Common myeloid progenitor, CD34-positive (primary cell): Measurements from ENCODE around the gene TTC7B.

Experiments used
- CTCF ChIA-PET: fragments of 350-600 bp; sonication (Branson Sonifier 250); formaldehyde crosslinking; loops from one replicate; lab custom pipeline; 2021; ENCODE audit warnings: antibody characterized with exemption; lab: Charles Lee
- POLR2A ChIA-PET: fragments of 350-600 bp; sonication (Branson Sonifier 250); formaldehyde crosslinking; loops from one replicate; lab custom pipeline; 2021; ENCODE audit warnings: antibody characterized with exemption; lab: Charles Lee
- DNase-seq, 3 donors: peaks; one replicate each; pipeline versions ENCODE4 v3.0.0 to v3.0.0-alpha.2; 2013
- H3K27ac ChIP-seq, 2 experiments: 1 replicate in 1 of 2; 2 replicates in 1 of 2; pipeline ENCODE4 v1.7.0; 2013; ENCODE audit warnings: inconsistent platforms in 2 of 2, low read length in 2 of 2, mild to moderate bottlenecking in 2 of 2, low read depth in 1 of 2, moderate library complexity in 1 of 2; ENCODE audit not compliant: severe bottlenecking in 2 of 2, insufficient read depth in 1 of 2, poor library complexity in 1 of 2
- H3K27me3 ChIP-seq, 5 experiments: replicated peaks in 2 of 5; 1 replicate in 3 of 5; 2 replicates in 2 of 5; pipeline versions ENCODE4 v1.6.1 to v1.7.0; 2013; ENCODE audit warnings: low read length in 4 of 5, mild to moderate bottlenecking in 2 of 5, moderate library complexity in 2 of 5, inconsistent platforms in 1 of 5; ENCODE audit not compliant: insufficient read depth in 5 of 5, control insufficient read depth in 4 of 5
- H3K36me3 ChIP-seq, 4 experiments: 1 replicate in 2 of 4; 2 replicates in 2 of 4; pipeline versions ENCODE4 v1.6.1 to v1.7.0; 2013; ENCODE audit warnings: low read length in 3 of 4, control low read depth in 1 of 4, mild to moderate bottlenecking in 1 of 4; ENCODE audit not compliant: control insufficient read depth in 4 of 4, insufficient read depth in 4 of 4
- H3K4me1 ChIP-seq, 4 experiments: 1 replicate in 3 of 4; 2 replicates in 1 of 4; pipeline versions ENCODE4 v1.6.1 to v1.7.1; 2013; ENCODE audit warnings: low read length in 3 of 4, mild to moderate bottlenecking in 3 of 4, control low read depth in 1 of 4, inconsistent platforms in 1 of 4, moderate library complexity in 1 of 4; ENCODE audit not compliant: control insufficient read depth in 4 of 4, insufficient read depth in 4 of 4; ENCODE audit errors: control extremely low read depth in 1 of 4
- H3K4me3 ChIP-seq, 7 experiments: 1 replicate in 4 of 7; 2 replicates in 3 of 7; pipeline versions ENCODE4 v1.5.1 to v1.7.0; 2013; ENCODE audit warnings: mild to moderate bottlenecking in 7 of 7, low read length in 6 of 7, moderate library complexity in 6 of 7, inconsistent platforms in 2 of 7, low read depth in 2 of 7, control low read depth in 1 of 7; ENCODE audit not compliant: insufficient read depth in 4 of 7, control insufficient read depth in 1 of 7; ENCODE audit errors: extremely low read depth in 1 of 7
- H3K9me3 ChIP-seq, 5 experiments: 1 replicate in 4 of 5; 2 replicates in 1 of 5; pipeline versions ENCODE4 v1.6.1 to v1.7.1; 2013; ENCODE audit warnings: low read length in 4 of 5, mild to moderate bottlenecking in 2 of 5, inconsistent platforms in 1 of 5, low read depth in 1 of 5, moderate library complexity in 1 of 5; ENCODE audit not compliant: control insufficient read depth in 4 of 5, insufficient read depth in 2 of 5; ENCODE audit errors: control extremely low read depth in 1 of 5
- WGBS: methylation state at CpG from one replicate; pipeline ENCODE4 v1.1.5; 2013; ENCODE audit not compliant: insufficient coverage; 5-methylcytosine and 5-hydroxymethylcytosine counted together

Gene TTC7B

DNA sequence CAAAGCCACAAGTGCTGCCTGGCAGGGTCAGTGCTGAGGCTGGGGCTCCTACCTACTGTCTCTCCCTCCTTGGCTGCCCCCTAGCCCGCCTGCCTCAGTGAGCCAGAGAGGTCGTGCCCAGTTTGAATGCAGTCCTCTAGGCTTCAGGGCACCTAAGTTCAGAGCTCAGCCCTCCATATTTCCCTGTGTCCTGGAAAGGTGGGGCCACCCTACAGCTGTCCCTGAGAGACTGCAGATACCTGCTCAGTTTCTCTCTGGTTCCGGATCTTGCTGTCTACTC lies 276.8 kb downstream of the TTC7B start:
- no peak for DNase-seq
- Histone ChIP-seq H3K27me3 (no peaks in the 10 kb centered on the region), H3K36me3 (peaks cover 0 to 20% (median 8%) of the 10 kb centered on the region in 4 experiments), H3K4me1 (peaks cover 0 to 18% (median 1%) of the 10 kb centered on the region in 4 experiments), H3K4me3 (no peak overlapping the region), H3K9me3 (no peaks in the 10 kb centered on the region), H3K27ac (no peak overlapping the region)
- 100% methylated on average over 3 of the region's 3 CpGs for WGBS
- ChIA-PET POLR2A (no interaction called here), CTCF (no interaction called here)

DNA sequence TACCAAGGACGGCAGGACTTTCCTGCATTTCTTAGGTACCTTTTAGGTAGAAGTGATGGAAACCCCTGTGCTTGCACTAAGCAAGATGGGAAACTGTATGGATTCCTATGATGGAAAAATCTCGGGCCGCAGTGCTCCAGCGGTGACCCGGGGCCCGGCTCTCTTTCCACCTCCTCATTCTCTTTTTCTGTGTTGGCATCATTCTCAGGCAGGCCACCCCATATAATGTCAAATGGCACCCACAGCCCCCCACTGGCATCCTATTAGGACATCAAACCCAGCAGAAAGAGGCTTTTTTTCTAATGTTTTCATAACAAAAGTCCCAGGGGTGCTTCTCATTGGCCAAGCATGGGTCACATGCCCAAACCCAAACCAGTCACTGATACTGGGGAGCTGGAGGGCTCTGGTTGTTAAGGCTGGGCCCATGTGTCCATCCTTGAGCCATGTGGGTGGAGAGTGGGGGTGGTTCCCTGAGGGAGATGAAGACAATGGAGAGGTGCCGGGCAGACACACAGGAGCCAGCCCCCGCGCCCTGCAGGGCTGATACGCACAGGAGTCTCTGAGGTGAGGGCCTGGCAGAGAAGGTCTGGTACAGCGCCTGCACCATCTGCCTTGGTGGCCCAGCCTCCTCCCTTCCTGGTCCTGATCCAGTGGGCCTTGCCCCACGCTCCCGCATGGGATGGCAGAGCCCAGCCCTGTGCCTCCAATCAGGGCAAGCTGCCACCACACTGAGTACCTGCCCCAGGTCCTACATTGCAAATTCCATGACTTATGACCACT lies 277.3 kb downstream of the TTC7B start:
- Histone ChIP-seq H3K4me3 (no peak overlapping the region), H3K27ac (no peak overlapping the region), H3K9me3 (no peaks in the 10 kb centered on the region), H3K27me3 (no peaks in the 10 kb centered on the region), H3K4me1 (peaks cover 0 to 24% (median 6%) of the 10 kb centered on the region in 4 experiments), H3K36me3 (peaks cover 0 to 19% (median 8%) of the 10 kb centered on the region in 4 experiments)
- ChIA-PET POLR2A (no interaction called here), CTCF (no interaction called here)
- no peak for DNase-seq
- 86% methylated on average over 7 of the region's 13 CpGs for WGBS

DNA sequence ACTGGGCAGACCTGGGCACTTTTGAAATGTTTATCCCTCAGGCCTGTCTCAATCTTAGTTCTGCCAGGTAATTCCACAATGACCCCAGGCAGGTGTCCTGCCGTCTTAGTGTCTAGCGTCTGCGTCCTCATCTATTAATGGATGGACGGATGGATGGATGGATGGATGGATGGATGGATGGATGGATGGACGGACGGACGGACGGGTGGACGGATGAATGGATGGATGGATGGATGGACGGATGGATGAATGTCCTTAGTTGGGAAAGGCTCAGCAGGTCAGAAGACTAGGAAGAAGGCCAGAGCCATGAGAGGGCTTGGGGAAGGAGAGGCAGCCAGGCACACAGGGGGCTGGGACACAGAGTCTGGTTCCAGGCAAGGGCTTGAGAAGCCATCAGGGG lies 278.1 kb downstream of the TTC7B start:
- Histone ChIP-seq H3K4me3 (no peak overlapping the region), H3K27me3 (no peaks in the 10 kb centered on the region), H3K4me1 (peaks cover 0 to 32% (median 9%) of the 10 kb centered on the region in 4 experiments), H3K27ac (no peak overlapping the region), H3K9me3 (no peaks in the 10 kb centered on the region), H3K36me3 (peaks cover 0 to 16% (median 8%) of the 10 kb centered on the region in 4 experiments)
- no peak for DNase-seq
- CTCF ChIA-PET, result no interaction called here
- WGBS, result 80% methylated on average over 10 of the region's 10 CpGs
- POLR2A ChIA-PET, result no interaction called here

DNA sequence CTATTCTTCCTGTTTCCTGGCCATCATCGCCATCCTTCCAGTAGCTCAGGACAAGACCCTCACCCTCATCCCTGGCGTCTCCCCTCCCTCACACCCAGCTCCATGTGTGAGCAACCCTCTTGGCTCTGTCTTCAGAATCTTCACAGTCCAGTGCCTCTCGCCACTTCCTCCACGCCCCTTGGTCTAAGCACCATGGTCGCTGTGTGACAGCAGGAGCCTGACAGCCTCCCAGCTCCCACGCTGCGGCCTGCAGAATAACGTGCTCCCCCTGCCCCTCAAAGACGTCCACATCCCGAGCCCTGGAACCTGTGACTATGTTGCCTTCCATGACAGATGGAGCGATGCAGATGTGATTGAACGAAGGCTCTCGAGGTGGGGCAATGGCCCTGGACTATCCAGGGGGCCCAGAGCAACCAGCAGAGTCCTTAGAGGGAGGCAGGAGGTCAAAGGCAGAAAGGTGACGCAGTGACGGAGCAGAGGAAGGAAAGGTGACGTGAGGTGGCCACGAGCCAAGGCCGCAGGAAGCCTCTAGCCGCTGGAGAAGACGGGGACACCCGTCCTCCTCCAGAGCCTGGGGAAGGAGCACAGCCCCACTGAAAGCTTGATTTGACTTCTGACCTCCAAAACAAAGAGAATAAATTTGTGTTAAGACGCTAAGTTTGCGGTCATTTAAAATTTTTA lies 279.6 kb downstream of the TTC7B start:
- CTCF ChIA-PET, result interaction anchor here (0.9 kb wide), 1 partner anchor 104 kb away, joined by 3 read pairs; no protein-coding TSS in a partner anchor
- DNase-seq, result no peak
- no peak overlapping the region for H3K27ac ChIP-seq
- WGBS, result 91% methylated on average over 21 of the region's 23 CpGs
- no peaks in the 10 kb centered on the region for H3K27me3 ChIP-seq
- no peaks in the 10 kb centered on the region for H3K9me3 ChIP-seq
- POLR2A ChIA-PET, result no interaction called here
- H3K4me1 ChIP-seq, result peaks cover 0 to 42% (median 9%) of the 10 kb centered on the region in 4 experiments
- no peak overlapping the region for H3K4me3 ChIP-seq
- H3K36me3 ChIP-seq, result peaks cover 0 to 16% (median 8%) of the 10 kb centered on the region in 4 experiments

DNA sequence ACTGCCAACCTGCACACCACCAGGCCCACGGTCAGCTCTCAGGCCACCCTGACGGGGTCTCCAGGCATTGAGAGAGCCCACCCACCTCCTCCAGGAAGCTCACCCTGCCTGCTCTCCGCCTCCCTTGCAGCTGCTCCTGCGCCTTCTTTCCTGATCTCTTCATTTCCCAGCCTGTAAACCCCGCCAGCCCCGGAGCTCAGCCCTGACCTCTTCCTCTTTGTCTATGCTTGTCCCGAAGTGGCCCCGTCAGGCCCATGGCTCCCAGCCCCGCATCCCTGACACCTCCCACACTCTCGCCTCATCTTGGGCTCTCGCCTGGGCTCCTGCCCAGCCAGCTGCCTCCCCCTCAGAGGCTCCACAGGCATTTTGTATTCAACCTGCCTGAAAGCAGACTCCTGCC lies 280.1 kb downstream of the TTC7B start:
- no peak for DNase-seq
- WGBS, result 95% methylated on average over 11 of the region's 11 CpGs
- Histone ChIP-seq H3K4me1 (peaks cover 0 to 42% (median 9%) of the 10 kb centered on the region in 4 experiments), H3K9me3 (no peaks in the 10 kb centered on the region), H3K27ac (no peak overlapping the region), H3K27me3 (no peaks in the 10 kb centered on the region), H3K4me3 (no peak overlapping the region), H3K36me3 (peaks cover 0 to 13% (median 6%) of the 10 kb centered on the region in 4 experiments)
- ChIA-PET CTCF (interaction anchor here (0.9 kb wide), 1 partner anchor 103 kb away, joined by 3 read pairs; no protein-coding TSS in a partner anchor), POLR2A (no interaction called here)

DNA sequence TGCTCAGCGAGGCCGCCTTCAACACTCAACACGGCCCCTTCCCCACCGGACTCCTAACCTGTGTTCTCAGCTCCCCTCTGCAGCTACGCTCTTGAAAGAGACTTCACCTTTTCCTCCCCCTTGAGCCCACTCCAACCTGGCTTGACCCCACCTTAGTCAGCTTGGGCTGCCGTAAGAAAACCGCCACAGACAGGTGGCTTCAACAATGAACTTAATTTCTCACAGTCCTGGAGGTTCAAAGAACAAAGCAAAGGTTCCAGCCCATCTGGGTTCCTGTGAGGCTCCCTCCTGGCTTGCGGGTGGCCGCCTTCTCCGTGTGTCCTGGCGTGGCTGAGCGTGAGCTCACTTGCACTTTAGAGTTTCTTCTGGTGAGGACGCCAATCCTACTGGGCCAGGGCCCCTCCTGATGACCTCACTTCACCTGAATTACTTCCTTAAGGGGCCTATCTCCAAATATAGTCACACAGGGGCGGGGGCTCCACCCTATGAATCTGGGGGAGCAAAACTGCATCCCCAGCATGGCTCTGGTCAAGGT lies 280.6 kb downstream of the TTC7B start:
- CTCF ChIA-PET, result no interaction called here
- no peak overlapping the region for H3K27ac ChIP-seq
- POLR2A ChIA-PET, result no interaction called here
- H3K4me1 ChIP-seq, result peaks cover 0 to 42% (median 9%) of the 10 kb centered on the region in 4 experiments
- WGBS, result 95% methylated on average over 12 of the region's 14 CpGs
- peaks cover 0 to 11% (median 5%) of the 10 kb centered on the region in 4 experiments for H3K36me3 ChIP-seq
- no peaks in the 10 kb centered on the region for H3K9me3 ChIP-seq
- no peak for DNase-seq
- no peak overlapping the region for H3K4me3 ChIP-seq
- H3K27me3 ChIP-seq, result no peaks in the 10 kb centered on the region
